Erythroblast (primary cell): Measurements from ENCODE around the gene ZFHX3.

Source experiments
- DNase-seq, 2 experiments: peaks; one replicate each; lab custom pipeline; 2025; lab: John Stamatoyannopoulos, UW
- GATA1 ChIP-seq: IDR thresholded peaks from 2 replicates; pipeline ENCODE4 v1.6.1; 2011; ENCODE audit warnings: low read depth, mild to moderate bottlenecking, control low read depth, low read length, moderate library complexity
- POLR2A ChIP-seq: IDR thresholded peaks from 2 replicates; pipeline ENCODE4 v1.6.1; 2011; ENCODE audit warnings: mild to moderate bottlenecking, low read length

The ZFHX3 gene

GRCh38 chr16:72840631-72841381, 207.1 kb downstream of the ZFHX3 start:
- TF ChIP-seq GATA1 (no peak), POLR2A (no peak)
- no peak for DNase-seq

DNA sequence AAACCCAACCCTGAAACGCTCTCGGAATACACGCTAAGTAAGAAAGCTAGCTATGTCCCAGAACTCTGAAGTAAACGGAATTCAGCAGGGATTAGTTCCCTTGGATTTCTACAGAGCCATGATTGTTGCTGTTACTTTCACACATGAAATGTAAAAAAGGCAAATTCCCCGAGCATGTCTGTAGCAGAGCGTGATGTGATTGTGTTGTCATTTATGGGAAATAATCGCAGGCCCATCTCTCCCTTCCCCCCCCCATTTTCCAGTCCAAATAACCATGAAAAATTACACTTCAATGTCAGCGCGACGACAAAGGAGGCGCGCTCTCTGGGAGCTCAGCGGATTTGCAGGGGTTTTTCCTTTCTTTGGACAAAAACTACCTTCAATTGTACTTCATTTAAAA, 209.0 kb downstream of the ZFHX3 start:
- TF ChIP-seq GATA1 (no peak), POLR2A (no peak)
- no peak for DNase-seq

DNA sequence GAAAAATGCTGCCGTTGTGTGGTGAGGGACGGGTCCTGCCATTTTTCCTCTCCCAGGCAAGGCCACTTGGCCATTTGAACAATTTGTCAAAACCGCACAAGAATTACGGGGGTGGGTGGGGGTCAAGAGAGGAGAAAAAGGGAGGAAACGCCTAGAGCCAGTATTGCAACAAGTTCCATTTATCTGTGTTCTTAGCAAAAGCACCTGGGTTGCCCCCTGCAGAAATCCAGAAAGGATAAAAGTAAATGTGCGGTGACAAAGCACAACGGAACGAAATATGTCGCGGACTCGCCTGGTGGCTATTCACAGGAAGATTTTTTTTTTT, 209.4 kb downstream of the ZFHX3 start:
- DNase-seq: no peak
- no peak for TF ChIP-seq GATA1
- TF ChIP-seq POLR2A: no peak

GRCh38 chr16:72837846-72838585, 209.9 kb downstream of the ZFHX3 start:
- DNase-seq: no peak
- TF ChIP-seq GATA1 (no peak), POLR2A (no peak)

GRCh38 chr16:72836985-72837384, 210.9 kb downstream of the ZFHX3 start:
- TF ChIP-seq GATA1 (no peak), POLR2A (no peak)
- no peak for DNase-seq

DNA sequence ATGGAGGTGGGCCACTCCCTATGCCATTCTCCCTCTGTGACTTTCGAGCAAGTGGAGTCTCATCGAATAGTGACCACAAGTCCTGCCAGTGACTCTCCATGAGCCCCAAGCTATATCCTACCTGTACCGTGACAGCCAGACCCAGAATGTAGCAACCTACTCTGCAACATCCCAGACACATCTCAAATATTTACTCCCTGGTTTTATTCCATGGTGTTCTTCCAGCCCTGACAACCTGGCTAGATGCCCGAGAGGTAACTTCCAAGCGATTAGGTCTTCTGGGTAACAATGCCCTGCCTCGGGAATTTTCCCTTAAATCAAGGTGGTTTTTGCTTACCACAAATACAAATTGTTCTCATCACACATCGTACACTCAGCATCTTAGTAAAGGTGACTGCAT, 211.7 kb downstream of the ZFHX3 start:
- no peak for DNase-seq
- TF ChIP-seq GATA1 (no peak), POLR2A (no peak)

DNA sequence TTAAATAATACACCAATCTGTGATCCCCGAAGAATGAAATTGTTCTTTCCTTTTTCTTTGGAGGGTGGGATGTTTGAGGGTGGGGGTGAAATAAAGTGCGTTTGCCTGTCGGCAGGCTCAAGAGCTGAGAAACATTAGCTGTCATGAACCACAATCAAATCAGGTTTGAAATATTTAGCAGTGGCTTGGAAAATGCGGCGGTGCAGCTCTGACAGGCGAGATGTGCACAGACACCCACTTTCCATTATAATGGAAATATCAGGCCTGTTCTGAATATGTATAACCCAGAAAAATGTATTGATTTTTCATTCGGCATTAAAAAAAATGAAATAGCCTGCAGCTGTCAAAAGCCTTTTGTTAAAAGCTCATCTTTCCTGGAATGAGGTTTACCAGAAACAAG, 212.8 kb downstream of the ZFHX3 start:
- DNase-seq: no peak

DNA sequence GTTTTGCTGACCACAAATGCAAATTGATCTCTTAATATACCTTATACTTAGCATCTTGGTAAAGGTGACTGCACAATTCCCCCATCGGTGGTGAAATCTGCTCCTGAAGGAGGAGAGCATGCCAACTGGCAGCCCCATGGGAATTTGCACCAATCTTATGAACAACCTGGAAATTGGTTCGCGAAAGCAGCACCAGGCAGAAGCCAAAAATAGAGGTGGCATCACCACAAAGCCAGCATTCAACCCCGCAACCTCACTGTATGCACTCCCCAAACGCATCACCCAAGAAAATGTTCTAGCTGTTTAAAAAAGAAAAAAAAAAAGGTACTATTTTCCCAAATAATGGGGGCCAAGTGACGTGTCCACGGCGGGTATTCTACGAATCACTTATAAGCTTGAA, 213.4 kb downstream of the ZFHX3 start:
- TF ChIP-seq GATA1: no peak
- no peak for TF ChIP-seq POLR2A
- no peak for DNase-seq

More for the DNA sequence above, 212.8 kb downstream of the ZFHX3 start:
- TF ChIP-seq POLR2A: no peak
- TF ChIP-seq GATA1: no peak

DNA sequence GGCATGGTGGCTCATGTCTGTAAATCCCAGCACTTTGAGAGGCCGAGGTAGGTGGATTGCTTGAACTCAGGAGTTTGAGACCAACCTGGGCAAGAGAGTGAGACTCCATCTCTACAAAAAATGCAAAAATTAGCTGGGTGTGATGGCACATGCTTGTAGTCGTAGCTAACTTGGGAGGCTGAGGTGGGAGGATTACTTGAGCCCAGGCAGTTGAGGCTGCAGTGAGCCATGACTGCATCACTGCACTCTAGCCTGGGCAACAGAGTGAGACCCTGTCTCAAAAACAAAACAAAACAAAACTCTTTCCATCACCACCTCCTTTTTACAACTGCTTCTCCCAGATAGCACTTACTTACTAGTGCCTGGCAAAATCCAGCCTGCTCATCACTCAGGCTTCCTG, 214.0 kb downstream of the ZFHX3 start:
- TF ChIP-seq POLR2A (no peak), GATA1 (no peak)
- no peak for DNase-seq

- TF ChIP-seq POLR2A (no peak), GATA1 (no peak)
- DNase-seq: no peak
Observed at GRCh38 chr16:72833482-72833881, 214.4 kb downstream of the ZFHX3 start.

DNA sequence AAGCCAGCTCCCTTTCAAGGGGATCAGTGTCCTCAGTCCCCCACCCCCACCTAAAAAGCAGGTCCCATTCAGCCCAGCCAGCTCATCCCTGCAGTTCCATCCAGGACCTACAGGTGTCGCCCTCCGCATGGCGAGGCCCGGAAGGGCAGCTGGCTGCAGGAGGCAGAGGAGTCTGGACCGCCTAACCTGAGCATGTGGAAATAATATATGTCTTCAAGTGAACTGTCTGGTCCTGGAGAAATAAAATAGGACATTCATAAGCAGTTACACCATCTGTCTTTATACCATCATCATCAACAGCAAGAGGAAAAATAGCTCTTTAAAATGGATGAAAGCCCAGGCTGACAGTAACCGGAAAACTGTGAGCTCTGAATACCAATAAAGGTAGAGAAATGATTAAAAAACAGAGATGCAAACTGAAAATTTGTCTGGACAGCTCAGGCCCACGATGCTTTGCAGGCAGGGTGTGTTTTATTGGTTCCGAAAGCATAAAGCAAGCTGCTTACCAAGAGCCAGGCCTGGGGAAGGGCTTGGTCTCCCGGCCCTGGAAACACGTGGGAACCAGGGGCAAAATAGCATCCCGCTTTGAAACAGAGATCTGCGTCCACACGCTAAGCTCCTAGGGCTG, 215.2 kb downstream of the ZFHX3 start:
- peak; percentile 51 to 72 for DNase-seq
- TF ChIP-seq GATA1: no peak
- no peak for TF ChIP-seq POLR2A

DNA sequence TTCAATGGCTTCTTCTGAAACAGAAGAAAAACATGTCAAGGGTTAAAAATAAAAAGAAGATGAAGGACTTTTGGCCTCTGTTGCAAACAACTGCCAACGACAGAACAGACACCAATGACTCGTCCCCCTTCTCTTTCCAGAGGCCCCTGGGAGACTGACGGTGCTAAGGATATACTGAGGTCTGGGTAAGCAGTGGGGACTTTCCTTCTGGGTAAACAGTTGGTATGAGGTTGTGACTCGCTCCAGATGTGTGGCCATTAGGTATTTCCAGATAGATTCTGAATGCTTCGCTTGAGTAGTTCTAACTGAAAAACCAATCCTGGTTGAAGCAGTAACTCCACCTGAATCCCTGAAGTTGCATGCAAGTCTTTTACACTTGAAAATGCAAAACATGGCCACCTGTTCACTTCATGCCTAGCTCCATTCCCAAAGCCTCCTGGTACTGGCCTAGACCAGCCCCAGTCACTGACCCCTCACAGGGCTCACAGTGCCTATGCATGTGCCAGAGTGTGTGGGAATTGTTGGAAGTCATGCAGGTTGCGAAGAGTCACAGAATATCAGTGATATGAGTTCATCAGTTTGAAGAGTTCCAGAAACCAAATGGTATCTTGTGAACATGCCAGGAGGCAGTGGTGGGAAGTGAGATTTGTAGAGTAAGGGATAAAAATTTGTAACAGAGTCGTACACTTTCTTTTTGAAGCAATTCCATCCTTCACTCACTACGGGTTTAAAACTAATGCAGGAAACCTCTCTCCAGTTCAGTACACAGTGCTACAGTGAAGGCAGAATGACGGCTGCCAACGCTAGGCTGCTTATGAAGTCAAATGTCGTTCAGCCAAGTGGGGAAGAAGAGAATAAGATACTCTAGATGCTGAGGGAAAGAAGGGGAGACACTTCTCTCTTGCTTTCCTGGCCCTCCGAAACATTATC, 217.8 kb downstream of the ZFHX3 start:
- TF ChIP-seq GATA1: no peak
- no peak for TF ChIP-seq POLR2A
- DNase-seq: no peak

DNA sequence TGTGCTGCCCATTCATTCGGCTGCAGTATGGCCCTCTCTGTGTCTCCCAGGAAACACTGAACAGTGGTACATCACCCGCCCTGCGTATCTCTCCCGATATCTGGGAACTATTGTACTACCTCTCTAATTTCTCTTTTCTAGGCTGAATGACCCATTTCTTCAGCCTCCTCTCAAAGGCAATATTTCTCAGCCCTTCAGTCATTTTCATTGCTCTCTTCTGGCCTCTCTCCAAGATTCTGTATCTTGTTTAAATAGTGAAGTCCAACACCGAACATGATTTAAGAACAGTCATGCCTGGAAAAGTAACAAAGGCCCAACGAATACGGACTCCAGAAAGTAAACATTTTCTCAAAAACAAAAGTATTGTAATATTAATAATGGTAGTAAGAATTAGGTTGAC, 220.1 kb downstream of the ZFHX3 start:
- DNase-seq: no peak
- TF ChIP-seq GATA1 (no peak), POLR2A (no peak)
